GM10847 (cell line): Measurements from ENCODE around the gene DOK7.

Experiments used
- POLR2A ChIP-seq: IDR thresholded peaks from 2 replicates; pipeline ENCODE4 v1.6.1; 2011; ENCODE audit not compliant: insufficient read length; ENCODE audit errors: extremely low read depth

Gene DOK7

DNA sequence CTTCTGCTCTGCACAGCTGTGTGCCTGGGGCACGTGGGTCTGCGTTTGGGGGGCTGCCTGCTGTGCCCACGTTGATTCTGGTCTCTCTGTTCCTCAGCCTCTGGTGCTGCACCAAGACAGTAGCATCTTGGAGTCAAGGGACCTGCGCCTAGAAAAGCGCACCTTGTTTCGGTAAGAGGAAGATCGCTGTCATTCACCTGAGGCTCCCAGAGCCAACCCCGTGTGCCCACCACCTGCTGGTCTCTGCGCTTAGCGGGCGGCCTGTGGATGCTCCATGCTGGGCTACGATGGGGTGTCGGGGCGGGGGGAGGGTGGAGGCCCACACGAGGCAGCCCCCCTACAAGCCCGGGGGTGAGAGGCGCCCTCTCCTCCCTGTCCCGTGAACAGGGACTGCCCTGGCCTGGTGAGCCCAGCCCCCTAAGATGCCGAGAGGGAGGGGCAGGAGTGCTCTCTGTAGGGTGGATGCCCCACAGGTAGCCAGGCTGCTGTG is 40.3 kb upstream of the DOK7 start:
- TF ChIP-seq POLR2A = no peak

GRCh38 chr4:3423406-3423805 is 39.7 kb upstream of the DOK7 start:
- no peak for TF ChIP-seq POLR2A

DNA sequence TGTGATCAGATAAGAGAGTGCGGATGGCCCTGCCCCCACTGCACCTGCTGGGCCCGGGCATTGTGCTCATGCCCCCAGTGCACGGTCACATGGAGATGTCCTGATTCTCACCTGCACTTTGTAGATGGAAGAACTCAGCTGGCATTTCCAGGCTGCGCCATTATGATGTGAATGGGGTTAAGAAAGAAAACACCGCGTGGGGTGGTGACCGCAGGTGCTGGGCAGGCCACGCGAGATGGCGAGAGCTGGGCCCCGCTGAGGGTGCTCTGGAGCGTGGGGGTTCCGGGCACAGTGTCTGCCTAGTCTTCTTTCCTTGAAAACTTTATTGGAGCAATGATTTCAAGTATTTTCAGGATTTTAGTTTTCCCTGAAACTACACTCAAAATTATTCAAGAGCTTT is 39.2 kb upstream of the DOK7 start:
- TF ChIP-seq POLR2A = no peak

GRCh38 chr4:3424522-3425095 is 38.5 kb upstream of the DOK7 start:
- TF ChIP-seq POLR2A = no peak

GRCh38 chr4:3426465-3427133 is 36.5 kb upstream of the DOK7 start:
- no peak for TF ChIP-seq POLR2A

DNA sequence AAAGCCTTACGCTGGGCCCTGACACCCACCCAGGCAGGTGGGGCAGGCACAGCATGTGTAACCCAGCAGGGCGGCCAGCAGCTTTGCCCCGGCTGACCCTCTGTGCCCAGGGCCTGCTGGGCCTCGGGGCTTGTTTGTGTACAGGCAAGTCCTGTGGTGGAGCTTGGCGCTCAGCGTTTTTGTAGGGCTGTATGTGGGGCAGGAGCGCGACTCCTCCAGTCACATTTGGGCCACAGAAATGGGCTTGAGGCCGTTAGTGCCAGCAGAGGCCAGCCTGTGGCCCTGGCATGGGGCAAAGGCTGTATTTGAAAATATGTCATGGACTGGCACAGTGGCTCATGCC is 36.0 kb upstream of the DOK7 start:
- no peak for TF ChIP-seq POLR2A

DNA sequence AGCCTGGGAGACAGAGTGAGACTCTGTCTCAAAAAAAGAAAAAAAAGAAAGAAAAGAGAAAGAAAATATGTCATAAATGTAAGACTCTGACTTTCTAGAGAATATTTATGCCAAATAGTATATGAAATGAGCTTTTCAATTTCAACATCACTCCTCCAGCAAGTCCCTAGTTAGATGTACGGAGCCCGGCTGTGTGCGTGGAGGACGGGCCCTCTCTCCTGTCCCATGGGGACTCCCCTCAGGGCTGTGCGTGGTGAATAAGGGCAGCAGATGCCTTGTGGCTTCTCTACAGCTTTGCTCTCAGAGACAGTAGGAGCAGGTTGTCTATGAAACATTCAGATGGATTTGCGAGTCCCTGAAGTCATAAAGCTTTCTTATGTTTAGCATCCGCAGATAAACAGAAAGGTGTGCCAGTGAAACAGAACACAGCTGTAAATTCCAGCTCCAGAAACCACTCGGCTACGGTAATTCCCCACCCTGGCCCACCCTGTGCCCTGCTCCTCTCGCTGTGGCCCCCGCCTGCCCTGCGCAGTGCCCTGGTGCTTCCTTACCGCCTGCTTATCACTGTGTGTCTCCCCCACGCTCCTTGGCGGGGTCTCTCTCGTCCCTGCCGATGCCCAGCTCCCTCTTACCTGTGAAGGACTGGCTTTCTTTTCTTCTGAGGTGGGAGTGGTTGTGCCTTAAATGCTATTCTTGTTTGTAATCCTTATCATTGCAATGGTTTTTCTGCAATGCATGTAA is 35.2 kb upstream of the DOK7 start:
- no peak for TF ChIP-seq POLR2A

- no peak for TF ChIP-seq POLR2A
These were observed 33.5 kb upstream of the DOK7 start for GRCh38 chr4:3429651-3430050.

- TF ChIP-seq POLR2A = no peak
These were observed 32.6 kb upstream of the DOK7 start for GRCh38 chr4:3430524-3430923.

DNA sequence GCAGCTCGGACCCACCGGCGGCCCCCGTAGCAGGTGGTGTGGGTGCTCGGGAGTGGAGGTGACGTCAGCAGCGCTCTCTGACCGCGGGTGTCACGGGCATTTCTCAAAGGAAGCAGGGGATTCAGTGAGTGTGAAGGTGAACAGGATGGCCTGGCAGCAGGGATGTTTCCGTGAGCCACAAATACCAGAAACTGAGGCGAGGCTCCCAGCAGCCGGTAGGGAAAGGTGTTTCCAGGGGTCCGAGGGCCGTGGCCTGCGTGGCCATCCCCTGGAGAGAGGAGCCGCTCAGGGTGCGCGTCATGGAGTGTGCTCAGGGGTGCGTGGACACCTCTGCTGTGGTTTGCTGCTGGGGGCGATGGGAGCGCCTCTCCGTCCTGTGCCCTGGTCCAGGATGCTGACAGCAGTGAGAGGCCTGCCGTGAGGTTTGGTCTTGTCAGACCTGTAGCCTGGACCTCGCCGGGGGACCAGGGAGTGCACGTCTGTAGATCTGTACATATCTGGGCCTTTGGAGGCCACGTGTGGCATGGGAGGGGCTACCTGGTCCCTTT is 31.6 kb upstream of the DOK7 start:
- TF ChIP-seq POLR2A = no peak

DNA sequence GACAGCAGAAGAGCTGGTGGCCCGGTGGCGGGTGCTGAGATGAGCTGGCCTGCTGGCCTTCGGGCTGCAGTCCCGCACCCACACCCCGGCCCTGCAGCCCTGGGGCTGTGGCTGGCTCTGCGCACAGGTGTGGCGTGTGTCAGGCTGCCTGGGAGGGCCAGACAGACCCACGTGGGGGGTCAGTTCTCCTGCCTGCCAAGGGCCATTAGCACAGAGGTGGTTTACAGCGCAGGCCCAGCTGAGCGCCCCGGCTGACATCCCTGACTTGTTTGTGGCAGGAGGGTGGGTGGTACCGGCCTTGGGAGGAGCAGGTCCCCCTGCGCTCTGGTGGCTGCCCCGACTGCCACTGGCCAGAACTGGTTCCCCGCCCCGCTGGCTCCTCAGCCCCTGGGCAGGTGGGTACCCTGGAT is 30.7 kb upstream of the DOK7 start:
- no peak for TF ChIP-seq POLR2A

DNA sequence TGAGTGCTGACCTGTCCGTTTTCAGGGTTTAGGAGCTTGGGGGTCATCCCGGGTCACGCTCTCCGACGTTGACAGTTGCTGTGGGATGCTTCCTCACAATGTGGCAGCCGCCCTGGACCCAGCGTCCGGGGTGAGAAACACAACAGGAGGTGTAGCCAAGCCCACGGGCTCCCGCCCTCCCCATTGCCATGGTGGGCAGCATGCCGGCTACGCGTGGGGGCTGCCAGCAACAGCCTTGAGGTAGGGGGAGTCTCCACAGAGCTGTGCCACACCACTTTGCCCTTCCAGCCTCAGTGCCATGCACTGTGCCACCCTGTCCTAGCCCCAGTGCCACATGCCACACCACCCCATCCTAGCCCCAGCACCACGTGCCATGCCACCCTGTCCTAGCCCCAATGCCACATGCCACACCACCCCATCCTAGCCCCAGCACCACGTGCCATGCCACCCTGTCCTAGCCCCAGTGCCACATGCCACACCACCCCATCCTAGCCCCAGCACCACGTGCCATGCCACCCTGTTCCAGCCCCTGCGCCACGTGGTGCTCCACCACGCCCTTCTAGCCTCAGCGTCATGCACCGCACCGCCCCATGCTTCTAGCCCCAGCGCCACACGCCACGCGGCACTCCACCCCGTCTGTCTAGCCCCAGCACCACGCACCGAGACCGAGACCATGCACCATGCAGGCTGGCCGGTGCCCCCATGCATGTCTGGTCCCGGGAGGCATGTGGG is 29.8 kb upstream of the DOK7 start:
- TF ChIP-seq POLR2A = no peak

GRCh38 chr4:3434881-3435685 is 28.0 kb upstream of the DOK7 start:
- no peak for TF ChIP-seq POLR2A

- TF ChIP-seq POLR2A = no peak
These were observed 27.5 kb upstream of the DOK7 start for GRCh38 chr4:3435686-3435956.

DNA sequence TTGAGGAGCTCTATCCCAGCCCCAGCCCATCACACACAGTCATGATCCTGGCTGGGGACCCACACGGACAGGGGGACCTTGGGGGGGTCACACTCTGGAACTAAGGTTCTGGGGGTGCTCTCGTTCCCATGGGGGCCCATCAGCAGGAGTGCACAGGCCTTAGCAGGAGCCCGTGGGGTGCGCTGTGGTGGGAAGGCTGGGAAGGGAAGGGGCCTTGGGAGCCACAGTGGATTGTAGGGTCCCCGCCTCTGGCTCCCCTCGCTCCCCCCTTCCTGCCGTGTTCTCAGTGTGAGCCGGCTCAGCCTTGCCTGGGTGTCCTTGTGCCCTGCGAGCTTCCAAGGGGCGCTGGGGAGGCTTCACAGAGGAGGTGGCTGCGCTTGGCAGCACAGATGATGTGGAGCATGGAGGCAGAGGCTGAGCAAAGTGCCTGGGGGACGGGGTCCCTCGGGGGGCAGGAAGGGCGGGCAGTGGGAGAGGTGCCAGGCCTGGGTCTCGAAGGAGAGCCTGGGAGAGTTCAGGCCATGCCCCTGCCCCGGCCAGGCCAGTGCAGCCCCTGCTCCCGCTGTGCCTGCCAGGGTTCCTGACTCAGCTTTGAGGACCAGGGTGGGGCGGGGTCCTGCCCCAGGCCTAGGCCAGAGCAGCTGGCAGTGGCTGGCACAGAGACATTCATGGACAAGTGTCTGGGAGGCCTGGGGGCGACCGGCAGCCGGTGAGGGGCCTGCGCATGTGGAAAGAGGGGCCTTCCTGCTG is 26.9 kb upstream of the DOK7 start:
- no peak for TF ChIP-seq POLR2A
